HEK293 (cell line): Measurements from ENCODE around the gene CEP295NL.

Experiments
- CTCF ChIA-PET: fragments of 350-600 bp; formaldehyde crosslinking; extraction: SDS; loops from one replicate; lab custom pipeline; 2021; ENCODE audit warnings: antibody characterized with exemption; lab: Yijun Ruan, JAX
- POLR2A ChIA-PET: fragments of 300-600 bp; formaldehyde crosslinking; extraction: SDS; loops from one replicate; lab custom pipeline; 2020; ENCODE audit warnings: antibody characterized with exemption, inconsistent platforms; lab: Yijun Ruan, JAX
- H3K27ac ChIP-seq: fragments of 200-500 bp; sonication (Bioruptor generic); 2 replicates; pipeline ENCODE4 v1.5.1; 2014; ENCODE audit warnings: low read depth, low read length, control low read depth, inconsistent platforms; ENCODE audit errors: extremely low read depth
- H3K36me3 ChIP-seq, 2 experiments: fragments of 200-500 bp in 1 of 2; sonication (Bioruptor generic) in 1 of 2; 1 replicate in 1 of 2; 2 replicates in 1 of 2; pipeline ENCODE4 v1.5.1; 2014 to 2017; ENCODE audit warnings: inconsistent platforms in 2 of 2, low read length in 2 of 2; ENCODE audit not compliant: control insufficient read depth in 2 of 2, insufficient read depth in 1 of 2
- H3K4me1 ChIP-seq: fragments of 200-500 bp; sonication (Bioruptor generic); 2 replicates; pipeline ENCODE4 v1.5.1; 2014; ENCODE audit warnings: mild to moderate bottlenecking, low read length, inconsistent platforms; ENCODE audit not compliant: control insufficient read depth, insufficient read depth
- H3K4me3 ChIP-seq: 2 replicates; pipeline ENCODE4 v1.5.1; 2011; ENCODE audit warnings: low read depth, mild to moderate bottlenecking, control low read depth, low read length, moderate library complexity
- H3K9me3 ChIP-seq: fragments of 200-500 bp; sonication (Bioruptor generic); 2 replicates; pipeline ENCODE4 v1.5.1; 2014; ENCODE audit warnings: low read depth, low read length, inconsistent platforms; ENCODE audit not compliant: control insufficient read depth, insufficient read depth
- GLIS1 ChIP-seq: fragments of 450-650 bp; formaldehyde crosslinking; IDR thresholded peaks from 2 replicates; pipeline ENCODE4 v1.5.1; 2016; ENCODE audit warnings: missing biosample characterization, missing genetic modification characterization
- SCRT2 ChIP-seq: fragments of 450-650 bp; formaldehyde crosslinking; IDR thresholded peaks from 2 replicates; pipeline ENCODE4 v1.5.1; 2016; ENCODE audit warnings: missing biosample characterization, missing genetic modification characterization
- SP2 ChIP-seq: fragments of 450-650 bp; formaldehyde crosslinking; IDR thresholded peaks from 2 replicates; pipeline ENCODE4 v1.5.1; 2016; ENCODE audit warnings: missing biosample characterization, missing genetic modification characterization
- ZBTB17 ChIP-seq: fragments of 450-650 bp; formaldehyde crosslinking; IDR thresholded peaks from 2 replicates; pipeline ENCODE4 v1.5.1; 2016; ENCODE audit warnings: missing biosample characterization, missing genetic modification characterization
- ZNF138 ChIP-seq: fragments of 450-650 bp; formaldehyde crosslinking; IDR thresholded peaks from 2 replicates; pipeline ENCODE4 v1.5.1; 2016; ENCODE audit warnings: missing biosample characterization, missing genetic modification characterization, borderline replicate concordance
- ZNF16 ChIP-seq: fragments of 450-650 bp; formaldehyde crosslinking; IDR thresholded peaks from 2 replicates; pipeline ENCODE4 v1.5.1; 2016; ENCODE audit warnings: low read depth, missing biosample characterization, missing genetic modification characterization
- ZNF174 ChIP-seq: fragments of 450-650 bp; formaldehyde crosslinking; IDR thresholded peaks from 2 replicates; pipeline ENCODE4 v1.5.0; 2017; ENCODE audit warnings: missing biosample characterization, mild to moderate bottlenecking, missing genetic modification characterization
- ZNF214 ChIP-seq: fragments of 450-650 bp; formaldehyde crosslinking; IDR thresholded peaks from 2 replicates; pipeline ENCODE4 v1.5.1; 2017; ENCODE audit warnings: missing biosample characterization, mild to moderate bottlenecking, missing genetic modification characterization, borderline replicate concordance
- ZNF221 ChIP-seq: fragments of 450-650 bp; formaldehyde crosslinking; IDR thresholded peaks from 2 replicates; pipeline ENCODE4 v1.5.1; 2017; ENCODE audit warnings: missing biosample characterization, missing genetic modification characterization, borderline replicate concordance
- ZNF341 ChIP-seq: fragments of 450-650 bp; formaldehyde crosslinking; IDR thresholded peaks from 2 replicates; pipeline ENCODE4; 2016; ENCODE audit warnings: low read depth, missing biosample characterization, missing genetic modification characterization
- ZNF398 ChIP-seq: fragments of 450-650 bp; formaldehyde crosslinking; IDR thresholded peaks from 2 replicates; pipeline ENCODE4 v1.5.1; 2017; ENCODE audit warnings: missing biosample characterization, missing genetic modification characterization
- ZNF404 ChIP-seq: fragments of 450-650 bp; formaldehyde crosslinking; IDR thresholded peaks from 2 replicates; pipeline ENCODE4 v1.5.1; 2017; ENCODE audit warnings: missing biosample characterization, missing genetic modification characterization
- ZNF530 ChIP-seq: fragments of 450-650 bp; formaldehyde crosslinking; IDR thresholded peaks from 2 replicates; pipeline ENCODE4 v1.5.1; 2016; ENCODE audit warnings: low read depth, missing biosample characterization, missing genetic modification characterization
- ZNF555 ChIP-seq: fragments of 450-650 bp; formaldehyde crosslinking; conservative IDR thresholded peaks from 2 replicates; pipeline ENCODE4 v1.5.1; 2017; ENCODE audit warnings: missing biosample characterization, mild to moderate bottlenecking, missing genetic modification characterization, inconsistent platforms
- ZNF600 ChIP-seq: fragments of 450-650 bp; formaldehyde crosslinking; IDR thresholded peaks from 2 replicates; pipeline ENCODE4 v1.5.1; 2016; ENCODE audit warnings: missing biosample characterization, missing genetic modification characterization
- ZNF664 ChIP-seq: fragments of 450-650 bp; formaldehyde crosslinking; IDR thresholded peaks from 2 replicates; pipeline ENCODE4 v1.5.1; 2016; ENCODE audit warnings: missing biosample characterization, missing genetic modification characterization
- ZNF704 ChIP-seq: fragments of 450-650 bp; formaldehyde crosslinking; IDR thresholded peaks from 2 replicates; pipeline ENCODE4 v1.5.1; 2016; ENCODE audit warnings: missing biosample characterization, missing genetic modification characterization
- ZNF76 ChIP-seq: fragments of 450-650 bp; formaldehyde crosslinking; IDR thresholded peaks from 2 replicates; pipeline ENCODE4; 2016; ENCODE audit warnings: low read depth, missing biosample characterization, missing genetic modification characterization, borderline replicate concordance
- TF ChIP-seq, protein P1 (sequence below): fragments of 450-650 bp; formaldehyde crosslinking; IDR thresholded peaks from 2 replicates; pipeline ENCODE4 v1.5.1; 2016; ENCODE audit warnings: missing biosample characterization, missing genetic modification characterization
- TF ChIP-seq, protein P2 (sequence below): fragments of 450-650 bp; formaldehyde crosslinking; conservative IDR thresholded peaks from 2 replicates; pipeline ENCODE4 v1.5.1; 2016; ENCODE audit warnings: low read depth, missing biosample characterization, missing genetic modification characterization

CEP295NL gene

GRCh38 chr17:78855561-78856165 is 47.3 kb downstream of the CEP295NL start (continued):
- TF ChIP-seq ZNF138 (tag by site-specific recombination) = no peak
- TF ChIP-seq ZNF555 = no peak
- no peak for TF ChIP-seq SCRT2 (tag by site-specific recombination)
- TF ChIP-seq ZNF704 (tag by site-specific recombination) = no peak
- TF ChIP-seq, protein P1, sequence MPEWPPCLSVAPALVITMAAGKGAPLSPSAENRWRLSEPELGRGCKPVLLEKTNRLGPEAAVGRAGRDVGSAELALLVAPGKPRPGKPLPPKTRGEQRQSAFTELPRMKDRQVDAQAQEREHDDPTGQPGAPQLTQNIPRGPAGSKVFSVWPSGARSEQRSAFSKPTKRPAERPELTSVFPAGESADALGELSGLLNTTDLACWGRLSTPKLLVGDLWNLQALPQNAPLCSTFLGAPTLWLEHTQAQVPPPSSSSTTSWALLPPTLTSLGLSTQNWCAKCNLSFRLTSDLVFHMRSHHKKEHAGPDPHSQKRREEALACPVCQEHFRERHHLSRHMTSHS (tag by site-specific recombination) = no peak
- TF ChIP-seq ZNF76 (tag by site-specific recombination) = no peak
- TF ChIP-seq GLIS1 = no peak
- TF ChIP-seq ZNF404 (tag by site-specific recombination) = no peak
- no peak for TF ChIP-seq ZNF16 (tag by site-specific recombination)
- TF ChIP-seq ZNF221 (tag by site-specific recombination) = no peak
- no peak for TF ChIP-seq ZNF398
- no peak for TF ChIP-seq ZBTB17 (tag by site-specific recombination)
- no peak for TF ChIP-seq ZNF214 (tag by site-specific recombination)
- TF ChIP-seq ZNF664 = no peak

DNA sequence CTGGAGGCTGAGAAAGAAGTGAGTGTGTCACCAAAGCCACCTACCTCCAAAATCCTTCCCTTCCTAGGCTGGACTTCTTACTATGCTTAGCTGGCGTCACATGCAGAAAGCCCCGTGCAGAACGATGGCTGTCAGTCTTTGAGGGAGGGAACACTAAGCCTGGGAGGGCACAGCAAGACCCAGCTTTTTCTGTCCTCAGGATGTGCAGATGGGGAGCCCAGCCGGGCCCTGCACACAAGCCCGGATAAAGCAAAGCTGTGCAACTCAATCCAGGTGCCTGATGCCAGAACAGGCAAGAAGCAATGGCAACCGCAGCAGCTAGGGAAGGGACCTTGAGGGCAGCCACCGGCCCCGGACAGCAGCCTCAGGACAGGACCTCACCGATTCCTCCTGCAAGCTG is 48.5 kb downstream of the CEP295NL start:
- H3K36me3 ChIP-seq = peaks cover 0 to 14% of the 10 kb centered on the region in 2 experiments; a peak in 1 of 3 replicates
- ChIA-PET CTCF (interaction anchor here (0.6 to 4.5 kb wide), 5 partner anchors 11 to 769 kb away, joined by 3 to 36 read pairs (median 16); no protein-coding TSS in a partner anchor), POLR2A (interaction anchor here (0.6 to 1.8 kb wide), 4 partner anchors 13 to 120 kb away, joined by 3 to 4 read pairs (median 3); partner anchors contain the start of gene USP36)
- no peaks in the 10 kb centered on the region for H3K9me3 ChIP-seq
- no peak overlapping the region for H3K27ac ChIP-seq
- H3K4me3 ChIP-seq = no peak overlapping the region
- TF ChIP-seq ZNF174 (tag by site-specific recombination) (no peak), ZNF600 (peak; percentile 96), ZNF341 (tag by site-specific recombination) (no peak), ZBTB17 (tag by site-specific recombination) (peak; percentile 56; the same call in 1 of the 2 replicates), SP2 (tag by site-specific recombination) (peak; percentile 34), ZNF530 (tag by site-specific recombination) (no peak)
- TF ChIP-seq, protein P2, sequence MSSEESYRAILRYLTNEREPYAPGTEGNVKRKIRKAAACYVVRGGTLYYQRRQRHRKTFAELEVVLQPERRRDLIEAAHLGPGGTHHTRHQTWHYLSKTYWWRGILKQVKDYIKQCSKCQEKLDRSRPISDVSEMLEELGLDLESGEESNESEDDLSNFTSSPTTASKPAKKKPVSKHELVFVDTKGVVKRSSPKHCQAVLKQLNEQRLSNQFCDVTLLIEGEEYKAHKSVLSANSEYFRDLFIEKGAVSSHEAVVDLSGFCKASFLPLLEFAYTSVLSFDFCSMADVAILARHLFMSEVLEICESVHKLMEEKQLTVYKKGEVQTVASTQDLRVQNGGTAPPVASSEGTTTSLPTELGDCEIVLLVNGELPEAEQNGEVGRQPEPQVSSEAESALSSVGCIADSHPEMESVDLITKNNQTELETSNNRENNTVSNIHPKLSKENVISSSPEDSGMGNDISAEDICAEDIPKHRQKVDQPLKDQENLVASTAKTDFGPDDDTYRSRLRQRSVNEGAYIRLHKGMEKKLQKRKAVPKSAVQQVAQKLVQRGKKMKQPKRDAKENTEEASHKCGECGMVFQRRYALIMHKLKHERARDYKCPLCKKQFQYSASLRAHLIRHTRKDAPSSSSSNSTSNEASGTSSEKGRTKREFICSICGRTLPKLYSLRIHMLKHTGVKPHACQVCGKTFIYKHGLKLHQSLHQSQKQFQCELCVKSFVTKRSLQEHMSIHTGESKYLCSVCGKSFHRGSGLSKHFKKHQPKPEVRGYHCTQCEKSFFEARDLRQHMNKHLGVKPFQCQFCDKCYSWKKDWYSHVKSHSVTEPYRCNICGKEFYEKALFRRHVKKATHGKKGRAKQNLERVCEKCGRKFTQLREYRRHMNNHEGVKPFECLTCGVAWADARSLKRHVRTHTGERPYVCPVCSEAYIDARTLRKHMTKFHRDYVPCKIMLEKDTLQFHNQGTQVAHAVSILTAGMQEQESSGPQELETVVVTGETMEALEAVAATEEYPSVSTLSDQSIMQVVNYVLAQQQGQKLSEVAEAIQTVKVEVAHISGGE = peak; percentile 62
- H3K4me1 ChIP-seq = peaks cover 13% of the 10 kb centered on the region
